NCI-H1105 treated with DMSO at 0.1 percent for 48 hours (cell line): ENCODE data around the gene POGZ.
"Not testable (repeated sequence)": the region's sequence is repeated elsewhere in the genome, so short reads cannot be mapped to it uniquely, and the experiment has no call there.

Source experiments
- DNase-seq: peaks from one replicate; lab custom pipeline; 2025; lab: John Stamatoyannopoulos, UW

Gene POGZ

DNA sequence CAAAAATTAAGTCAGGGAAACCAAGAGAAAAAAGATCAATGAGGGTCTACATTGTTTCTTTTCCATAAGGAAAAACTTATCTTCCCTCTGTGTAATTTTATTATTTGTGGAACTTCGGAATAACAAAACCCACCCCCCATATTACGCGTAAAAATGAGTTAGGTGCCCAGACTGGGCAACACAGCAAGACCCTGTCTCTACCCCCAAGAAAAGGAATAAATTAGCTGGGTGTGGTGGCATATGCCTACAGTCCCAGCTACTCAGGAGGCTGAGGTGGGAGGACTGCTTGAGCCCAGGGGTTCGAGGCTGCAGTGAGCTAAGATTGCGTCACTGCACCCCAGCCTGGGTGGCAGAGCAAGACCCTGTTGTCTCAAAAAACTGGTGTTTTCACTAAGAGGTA lies 39.5 kb downstream of the POGZ start:
- no peak for DNase-seq

DNA sequence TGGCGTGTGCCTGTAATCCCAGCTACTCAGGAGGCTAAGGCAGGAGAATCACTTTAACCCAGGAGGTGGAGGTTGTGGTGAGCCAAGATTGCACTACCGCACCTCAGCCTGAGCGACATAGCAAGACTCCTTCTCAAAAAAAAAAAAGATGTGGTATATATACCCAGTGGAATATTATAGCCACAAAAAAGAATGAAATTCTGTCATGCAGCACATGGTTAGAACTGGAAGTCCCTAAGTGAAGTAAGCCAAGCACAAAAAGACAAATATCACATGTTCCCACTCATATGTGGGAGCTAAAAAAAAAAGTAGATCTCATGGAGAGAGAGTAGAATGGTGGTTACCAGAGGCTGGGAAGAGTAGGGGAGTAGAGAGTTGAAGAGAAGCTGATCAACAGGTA lies 41.2 kb downstream of the POGZ start:
- no peak for DNase-seq

DNA sequence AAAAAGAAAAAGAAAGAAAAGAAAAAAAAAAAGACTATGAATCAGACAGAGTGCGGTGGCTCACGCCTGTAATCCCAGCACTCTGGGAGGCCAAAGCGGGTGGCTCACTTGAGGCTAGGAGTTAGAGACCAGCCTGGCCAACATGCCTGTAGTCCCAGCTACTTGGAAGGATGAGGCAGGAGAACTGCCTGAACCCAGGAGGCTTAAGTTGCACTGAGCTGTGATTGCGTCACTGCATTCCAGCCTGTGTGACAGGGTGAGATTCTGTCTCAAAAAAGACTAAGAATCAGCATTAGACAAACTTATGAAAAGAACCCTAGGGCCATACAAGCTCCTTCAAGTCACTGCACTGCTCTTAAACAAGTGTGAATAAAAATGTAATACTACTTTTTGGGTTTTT lies 43.1 kb downstream of the POGZ start:
- no peak for DNase-seq

DNA sequence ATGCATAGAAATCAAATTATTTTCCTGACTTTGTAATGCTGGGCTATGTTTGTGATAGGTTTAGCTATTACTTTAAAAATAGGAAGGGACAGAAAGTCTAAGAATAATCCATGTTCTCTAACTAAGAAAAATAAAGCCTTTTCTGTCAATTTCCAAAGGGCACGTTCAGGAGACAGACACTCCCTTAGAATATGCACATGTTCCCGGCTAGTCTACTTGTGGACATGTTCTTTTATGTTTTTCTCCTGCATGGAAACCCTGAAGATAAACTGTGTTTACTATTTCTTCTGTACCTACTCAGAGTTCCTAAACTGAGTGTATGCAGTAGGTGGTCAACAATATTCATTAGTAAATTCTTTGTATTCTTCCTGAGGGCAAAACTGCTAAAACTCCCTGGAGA lies 47.4 kb downstream of the POGZ start:
- no peak for DNase-seq

DNA sequence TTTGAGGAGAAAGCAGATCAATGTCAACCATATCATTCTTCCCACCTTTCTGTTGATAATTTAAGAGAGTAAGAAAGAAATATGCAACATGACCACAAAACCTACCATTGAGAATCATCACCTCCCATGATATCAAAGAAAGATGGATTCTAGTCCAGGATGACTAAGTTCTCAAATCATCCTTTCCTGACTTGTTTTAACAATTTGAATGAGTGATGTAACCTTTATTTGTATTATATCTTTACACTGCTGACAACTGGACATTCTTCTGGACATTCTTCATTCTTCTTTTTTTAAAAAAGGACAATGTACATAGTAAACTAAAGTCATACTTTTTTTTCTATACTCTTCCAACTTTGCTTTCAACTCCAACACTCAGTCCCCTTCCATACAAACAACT lies 50.4 kb downstream of the POGZ start:
- no peak for DNase-seq

DNA sequence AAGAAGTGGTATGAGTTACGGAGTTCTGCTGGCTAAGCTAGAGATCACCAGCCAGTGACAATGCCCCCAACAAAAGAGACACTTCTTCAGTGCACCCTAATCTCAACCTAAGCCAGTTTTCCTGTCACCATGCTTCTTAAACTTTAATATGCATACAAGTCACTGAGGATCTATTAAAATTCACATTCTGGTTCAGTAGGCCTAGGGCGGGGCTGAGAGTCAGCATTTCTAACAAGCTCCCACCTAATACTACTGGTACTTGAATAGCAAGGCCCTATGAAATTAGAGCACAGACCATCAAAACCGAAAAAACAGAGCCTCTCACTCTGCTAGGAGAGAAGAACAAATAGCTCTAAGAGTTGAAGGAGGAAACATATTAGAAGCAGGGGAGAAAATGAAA lies 52.0 kb downstream of the POGZ start:
- DNase-seq: no peak

DNA sequence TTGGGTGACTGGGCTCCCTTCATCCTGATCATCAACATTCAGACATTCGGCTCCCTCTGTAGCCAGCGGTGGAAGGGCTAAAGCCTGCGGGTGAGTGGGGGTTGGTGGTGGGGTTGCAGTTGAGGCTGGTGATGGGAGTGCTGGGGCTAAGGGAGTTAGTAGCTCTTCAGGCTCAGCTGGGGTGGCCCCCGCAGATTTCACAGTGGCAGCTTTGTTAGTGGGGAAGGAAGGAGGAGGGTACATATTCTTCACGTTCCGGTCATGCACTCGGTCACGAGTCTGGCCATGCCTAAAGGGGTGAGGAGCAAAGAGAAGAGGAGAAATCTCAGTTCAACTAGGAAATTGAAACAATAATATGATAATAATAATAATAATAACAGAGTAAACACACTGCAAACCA lies 53.1 kb downstream of the POGZ start:
- no peak for DNase-seq

DNA sequence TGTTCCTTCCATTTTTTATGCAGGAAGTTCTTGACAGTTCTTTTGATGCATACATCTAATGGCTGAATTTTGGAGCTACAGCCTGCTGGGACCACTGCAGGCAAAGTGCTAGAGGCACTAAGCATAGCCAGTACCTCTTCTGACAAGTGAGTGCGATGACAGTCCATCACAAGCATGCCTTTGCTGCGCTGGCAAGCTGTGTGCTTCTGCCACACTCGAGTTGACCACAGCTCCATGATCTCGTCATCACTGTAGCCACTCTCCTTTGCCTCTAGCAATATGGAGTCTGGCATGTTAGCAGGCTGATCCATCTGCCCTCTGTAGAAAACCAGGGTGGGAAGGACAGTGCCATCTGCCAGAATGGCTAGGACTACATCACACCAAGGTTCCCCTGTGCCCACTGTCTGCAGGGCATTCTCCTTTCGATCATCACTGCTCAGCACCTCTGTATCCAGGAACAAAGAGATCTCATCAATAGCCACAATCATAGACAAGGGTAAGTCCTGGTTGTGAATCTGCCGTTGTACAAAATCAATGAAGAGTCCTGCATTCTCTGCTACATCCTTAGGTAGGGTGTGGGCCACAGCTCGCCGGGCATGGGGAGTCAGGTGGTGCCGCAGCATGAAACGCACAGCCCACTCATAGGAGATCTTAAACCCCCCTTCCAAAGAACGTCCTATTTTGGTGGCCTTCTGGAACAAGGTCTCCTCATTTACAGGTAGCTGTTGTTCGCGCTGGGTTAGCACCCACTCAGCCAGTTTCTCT lies 53.9 kb downstream of the POGZ start:
- DNase-seq: no peak

DNA sequence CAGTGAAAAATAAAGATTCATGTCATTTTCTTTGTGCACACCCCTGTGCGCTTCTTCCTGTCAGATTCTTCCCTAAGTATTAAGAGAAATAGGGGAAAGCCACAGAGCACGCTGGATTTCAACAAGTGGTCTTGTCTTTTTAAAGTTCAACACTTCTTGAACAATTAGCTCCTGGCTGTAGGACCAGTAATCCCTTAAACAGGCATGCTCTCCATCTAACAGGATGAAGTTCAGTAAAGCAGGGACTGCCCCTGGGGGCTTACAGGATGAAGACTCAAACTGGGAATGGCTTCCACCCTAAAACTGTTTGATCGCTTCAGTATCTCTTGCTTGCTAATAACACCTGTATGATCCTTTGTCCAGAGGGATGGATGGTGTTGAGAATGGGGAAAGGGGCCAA lies 55.7 kb downstream of the POGZ start:
- no peak for DNase-seq

DNA sequence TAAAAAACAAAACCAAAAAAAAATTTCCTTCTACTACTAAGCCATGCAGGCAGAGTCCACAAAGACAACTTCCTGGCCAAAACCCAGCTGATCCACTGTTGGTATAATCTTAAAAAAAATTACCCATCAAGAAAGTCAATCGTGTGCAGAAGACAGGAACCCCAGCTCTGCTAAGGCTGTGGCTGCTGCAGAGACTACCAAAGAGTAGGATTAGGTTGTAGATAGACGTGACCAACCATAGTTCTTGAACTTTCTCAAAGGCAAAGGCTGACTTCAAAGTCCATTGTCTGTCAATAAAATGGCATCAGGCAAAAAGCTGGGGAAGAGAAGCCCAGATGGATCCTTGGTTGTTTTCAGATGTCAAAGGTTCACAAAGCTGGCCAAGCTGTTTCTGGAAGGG lies 56.5 kb downstream of the POGZ start:
- DNase-seq: no peak

DNA sequence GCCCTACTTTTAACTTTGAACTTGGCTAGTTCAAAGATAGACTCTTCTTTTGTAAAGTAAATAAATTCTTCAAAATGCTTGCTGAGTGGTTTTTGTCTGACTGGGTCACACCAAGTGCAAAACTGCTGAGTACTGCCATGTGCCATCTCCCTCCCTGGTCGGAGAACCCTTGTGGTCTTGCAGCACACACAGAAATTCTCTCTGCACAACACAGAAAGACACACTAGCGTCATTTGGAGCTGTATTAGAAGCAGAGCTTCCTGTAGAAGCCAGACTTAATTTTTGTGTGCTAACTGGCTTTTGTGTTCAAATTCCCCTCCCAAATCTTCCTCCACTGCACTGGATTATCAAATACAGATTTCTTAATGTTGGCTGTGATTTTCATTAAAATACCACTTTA lies 57.4 kb downstream of the POGZ start:
- DNase-seq: no peak

DNA sequence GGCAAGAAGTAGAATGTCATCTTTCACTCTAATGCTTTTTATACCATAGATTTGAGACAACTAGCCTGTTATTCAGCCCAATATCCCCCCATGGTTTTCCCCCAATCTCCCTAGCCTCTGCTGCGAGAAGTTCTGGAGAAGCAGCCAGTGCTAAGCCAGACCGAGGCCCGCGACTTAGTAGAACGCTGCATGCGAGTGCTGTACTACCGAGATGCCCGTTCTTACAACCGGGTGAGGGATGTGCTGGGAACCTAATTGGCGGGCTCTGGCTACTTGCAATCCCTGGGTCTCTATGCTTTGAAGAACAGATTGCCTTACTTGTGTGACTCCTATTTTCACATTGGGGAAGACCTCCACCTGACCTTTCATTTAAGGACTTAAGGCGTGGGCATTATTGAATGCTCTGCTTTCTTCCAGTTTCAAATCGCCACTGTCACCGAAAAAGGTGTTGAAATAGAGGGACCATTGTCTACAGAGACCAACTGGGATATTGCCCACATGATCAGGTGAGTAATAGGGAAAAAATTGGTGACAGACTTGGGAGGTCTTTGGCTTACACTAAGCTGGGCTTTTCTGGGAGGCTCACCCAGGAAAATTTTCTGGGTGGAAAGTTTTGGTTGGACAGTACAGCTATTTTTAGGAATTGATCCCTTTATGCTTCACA lies 58.0 kb downstream of the POGZ start:
- DNase-seq: no peak

DNA sequence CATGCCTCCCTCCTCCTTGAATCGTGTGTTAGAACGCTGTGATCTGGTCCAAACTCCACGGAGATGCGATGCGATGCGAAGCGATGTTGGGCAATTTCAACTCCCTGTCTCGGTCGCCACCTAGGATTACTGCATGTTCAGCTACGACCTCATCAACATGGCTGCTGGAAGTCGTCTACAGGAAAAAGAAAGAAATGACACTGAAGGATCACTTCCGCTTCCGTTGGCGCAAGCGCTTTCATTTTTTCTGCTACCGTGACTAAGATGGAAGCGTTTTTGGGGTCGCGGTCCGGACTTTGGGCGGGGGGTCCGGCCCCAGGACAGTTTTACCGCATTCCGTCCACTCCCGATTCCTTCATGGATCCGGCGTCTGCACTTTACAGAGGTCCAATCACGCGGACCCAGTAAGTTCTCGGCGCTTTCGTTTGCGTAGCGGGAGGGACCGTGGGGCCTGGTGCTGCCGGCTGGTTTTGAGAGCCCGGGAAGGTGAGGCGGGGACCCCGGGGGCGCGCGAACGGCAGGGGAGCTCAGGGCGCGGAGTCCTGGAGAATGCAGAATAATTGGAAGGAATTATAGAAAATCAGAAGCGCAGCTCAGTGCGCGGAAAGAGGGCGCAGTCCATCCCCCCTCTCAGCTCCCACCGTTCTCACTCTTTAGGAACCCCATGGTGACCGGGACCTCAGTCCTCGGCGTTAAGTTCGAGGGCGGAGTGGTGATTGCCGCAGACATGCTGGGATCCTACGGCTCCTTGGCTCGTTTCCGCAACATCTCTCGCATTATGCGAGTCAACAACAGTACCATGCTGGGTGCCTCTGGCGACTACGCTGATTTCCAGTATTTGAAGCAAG lies 59.7 kb downstream of the POGZ start, which contains the start of gene PSMB4:
PSMB4 (plus strand) TSS at position 250 of the 848 bp plus-strand sequence; CDS start at position 265, 15 bp downstream.
- peak; percentile 94 for DNase-seq

DNA sequence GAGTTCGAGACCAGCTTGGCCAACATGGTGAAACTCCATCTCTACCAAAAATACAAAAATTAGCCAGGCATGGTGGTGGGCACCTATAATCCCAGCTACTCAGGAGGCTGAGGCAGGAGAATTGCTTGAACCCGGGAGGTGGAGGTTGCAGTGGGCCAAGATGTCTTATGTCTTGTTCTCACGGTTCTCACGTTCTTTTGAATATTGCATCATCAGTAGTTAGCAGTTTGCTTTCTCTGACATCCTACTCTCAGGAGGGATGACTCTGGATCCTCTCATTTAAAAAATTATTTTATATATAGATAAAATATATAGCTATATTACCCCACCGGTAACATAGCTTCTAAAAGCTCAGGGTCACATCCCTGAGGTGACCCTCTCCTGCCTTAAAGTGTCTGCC lies 63.0 kb downstream of the POGZ start:
- not testable (repeated sequence) for DNase-seq

DNA sequence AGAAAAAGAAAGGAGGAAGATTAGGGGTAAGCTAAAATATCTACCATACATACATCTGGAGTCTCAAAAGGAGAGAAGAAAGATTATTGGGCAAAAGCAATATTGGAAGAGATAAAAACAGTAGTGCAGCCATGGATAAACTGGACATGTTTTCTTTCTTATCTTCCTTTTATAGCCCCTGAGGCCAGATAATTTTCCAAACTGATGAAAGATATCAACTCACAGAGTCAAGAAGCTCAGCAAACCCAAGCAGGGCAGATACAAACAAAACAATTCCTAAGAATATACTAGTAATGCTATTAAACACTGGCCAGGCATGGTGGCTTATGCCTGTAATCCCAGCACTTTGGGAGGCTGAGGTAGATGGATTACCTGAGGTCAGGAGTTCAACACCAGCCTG lies 65.7 kb downstream of the POGZ start:
- no peak for DNase-seq

DNA sequence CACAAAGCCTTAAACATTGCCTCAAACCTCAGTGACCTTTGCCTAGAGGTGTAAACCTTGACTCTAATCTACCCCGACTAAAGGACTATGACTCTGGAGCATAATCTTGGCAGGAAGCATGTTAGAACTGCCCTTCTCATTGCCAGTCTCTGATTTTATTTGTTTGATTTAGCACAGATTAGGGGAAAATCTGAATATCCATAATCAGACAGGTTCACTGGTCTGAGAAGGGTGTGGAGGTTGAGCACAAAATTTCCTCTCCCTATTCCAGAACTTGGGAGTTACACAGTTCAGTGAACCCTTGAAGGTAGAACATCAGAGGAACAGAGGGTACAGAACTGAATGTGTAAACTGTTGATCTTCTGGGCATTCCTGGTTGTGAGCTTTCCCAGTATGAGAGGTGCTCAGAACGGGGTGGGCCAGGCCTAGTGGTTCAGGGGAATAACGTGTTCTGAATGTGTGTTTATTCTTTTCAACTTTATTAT lies 68.2 kb downstream of the POGZ start:
- DNase-seq: no peak

DNA sequence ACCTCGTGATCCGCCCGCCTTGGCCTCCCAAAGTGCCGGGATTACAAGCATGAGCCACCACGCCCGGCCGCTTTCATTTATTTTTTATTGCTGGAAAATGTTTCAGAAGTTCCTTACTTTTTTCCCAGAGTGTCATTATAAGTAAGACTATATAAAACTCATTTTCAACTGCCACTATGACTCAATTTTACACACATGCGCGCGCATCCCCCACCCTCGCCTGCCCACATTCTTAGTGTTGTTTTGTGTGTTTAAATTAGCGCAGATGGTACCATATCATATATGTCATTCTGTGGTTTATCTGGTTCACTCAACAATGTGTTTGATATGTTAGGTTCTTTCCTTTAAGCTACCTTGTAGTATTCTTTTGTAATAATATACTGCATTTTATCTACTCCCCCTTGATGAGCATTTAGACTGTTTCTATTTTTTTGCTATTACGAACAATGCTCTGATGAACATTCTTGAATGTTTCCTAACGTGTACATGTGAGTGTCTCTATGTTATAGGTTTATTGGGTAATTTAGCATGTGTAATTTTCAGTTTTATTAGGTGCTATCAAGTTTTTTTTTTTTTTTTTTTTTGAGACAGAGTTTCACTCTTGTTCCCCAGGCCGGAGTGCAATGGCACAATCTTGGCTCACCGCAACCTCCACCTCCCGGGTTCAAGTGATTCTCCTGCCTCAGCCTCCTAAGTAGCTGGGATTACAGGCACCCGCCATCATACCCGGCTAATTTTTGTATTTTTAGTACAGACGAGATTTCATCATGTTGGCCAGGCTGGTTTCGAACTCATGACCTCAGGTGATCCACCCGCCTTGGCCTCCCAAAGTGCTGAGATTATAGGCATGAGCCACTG lies 68.8 kb downstream of the POGZ start:
- not testable (repeated sequence) for DNase-seq

DNA sequence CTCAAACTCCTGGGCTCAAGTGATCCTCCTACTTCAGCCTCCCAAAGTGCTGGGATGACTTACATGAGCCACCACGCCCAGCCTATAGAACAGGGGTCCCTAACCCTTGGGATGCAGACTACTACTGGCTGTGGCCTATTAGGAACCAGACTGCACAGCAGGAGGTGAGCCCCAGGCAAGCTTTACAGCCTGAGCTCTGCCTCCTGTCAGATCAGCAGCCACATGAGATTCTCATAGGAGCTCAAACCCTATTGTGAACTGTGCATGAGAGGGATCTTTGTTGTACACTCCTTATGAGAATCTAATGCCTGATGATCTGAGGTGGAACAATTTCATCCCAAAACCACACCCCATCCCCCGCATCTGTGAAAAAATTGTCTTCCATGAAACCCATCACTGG lies 73.3 kb downstream of the POGZ start:
- no peak for DNase-seq

DNA sequence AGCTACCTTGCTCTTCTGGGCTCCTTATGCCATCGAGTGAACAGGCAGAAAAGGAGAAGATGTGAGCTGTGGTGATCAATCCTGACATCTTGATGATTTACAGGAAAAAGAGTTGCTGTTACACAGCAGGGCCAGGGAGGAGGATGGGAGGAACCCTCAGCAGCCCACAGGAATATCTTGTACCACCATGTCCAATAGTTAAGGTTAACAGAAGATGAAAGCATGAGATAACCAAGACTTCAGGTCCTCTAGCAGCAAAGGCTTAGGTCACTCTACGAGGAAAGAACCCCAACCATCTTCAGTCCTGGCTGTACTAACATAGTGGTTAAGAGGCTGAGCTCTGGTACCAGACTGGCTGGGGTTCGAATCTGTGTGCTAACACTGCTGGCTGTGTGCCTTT lies 74.7 kb downstream of the POGZ start:
- DNase-seq: no peak

DNA sequence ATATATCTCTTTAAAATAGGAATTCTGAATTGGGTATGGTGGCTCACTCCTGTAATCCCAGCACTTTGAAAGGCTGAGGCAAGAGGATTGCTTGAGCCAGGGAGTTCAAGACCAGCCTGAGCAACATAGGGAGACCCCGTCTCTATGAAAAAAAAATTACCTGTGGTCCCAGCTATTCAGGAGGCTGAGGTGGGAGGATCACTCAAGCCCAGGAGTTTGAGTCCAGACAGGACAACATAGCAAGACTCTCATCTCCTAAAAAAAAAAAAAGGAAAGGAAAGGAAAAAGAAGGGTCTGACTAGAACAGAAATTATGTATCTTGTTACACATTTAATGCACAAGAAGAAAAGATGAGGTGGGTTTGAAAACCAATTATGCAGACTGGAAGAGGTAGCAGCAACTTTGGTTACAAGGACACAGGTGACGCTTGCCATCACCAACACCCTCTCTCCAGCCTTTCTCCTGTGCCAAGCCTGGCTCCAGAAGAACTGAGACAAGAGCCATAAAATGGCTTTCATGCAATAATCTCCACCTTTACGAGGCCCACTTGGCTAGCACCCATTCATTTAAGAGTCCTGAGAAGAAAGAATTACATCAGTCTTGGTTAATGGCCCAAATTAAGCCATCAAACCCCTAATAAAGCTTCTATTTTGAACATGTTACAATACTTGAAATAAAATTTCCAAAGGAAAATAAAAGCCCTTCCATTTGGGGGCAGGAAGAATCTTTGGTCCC lies 82.0 kb downstream of the POGZ start:
- peak; percentile 64 for DNase-seq

DNA sequence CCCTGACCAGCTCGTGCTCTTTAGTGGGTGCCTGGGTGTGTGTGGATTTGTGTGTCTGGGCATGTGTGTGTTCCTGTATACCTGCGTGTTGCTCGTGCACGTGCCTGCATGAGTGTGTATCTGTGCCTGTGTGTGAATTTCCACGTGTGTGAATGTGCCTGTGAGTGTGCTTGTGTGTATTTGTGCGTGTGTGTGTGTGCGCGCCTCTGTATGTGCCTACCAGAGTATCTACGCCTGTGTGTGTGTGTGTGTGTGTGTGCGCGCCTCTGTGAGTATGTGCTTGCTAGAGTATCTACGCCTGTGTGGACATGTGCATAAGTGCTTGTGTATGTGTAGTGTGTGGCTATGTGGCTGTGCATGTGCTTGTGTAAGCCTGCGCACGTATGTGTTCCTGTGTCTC lies 86.1 kb downstream of the POGZ start:
- DNase-seq: no peak
